Uterus (tissue), 4 donors: ENCODE results near the gene UBASH3B. TPM values are rescaled to one million over a fixed set of nuclear protein-coding genes. Genes with fewer than 3 reads are reported as not detected.

ENCODE experiments used
- DNase-seq, 2 donors: peaks; one replicate each; pipeline ENCODE4 v3.0.0-alpha.2; 2019 to 2020
- H3K27ac ChIP-seq, 2 donors: fragments of 200-600 bp; sonication (generic); 1 replicate in 1 of 2; 2 replicates in 1 of 2; pipeline ENCODE4 v1.5.1; 2016 to 2018
- H3K27me3 ChIP-seq, 2 donors: fragments of 200-600 bp; sonication (generic); one replicate each; pipeline ENCODE4 v1.5.1; 2018 to 2019; ENCODE audit warnings: control low read depth in 1 of 2
- H3K36me3 ChIP-seq, 2 donors: fragments of 200-600 bp; sonication (generic); one replicate each; pipeline ENCODE4 v1.5.1; 2019; ENCODE audit warnings: control low read depth in 1 of 2
- H3K4me1 ChIP-seq, 2 donors: fragments of 200-600 bp; sonication (generic); one replicate each; pipeline ENCODE4 v1.5.1; 2018 to 2019; ENCODE audit warnings: control low read depth in 1 of 2
- H3K4me3 ChIP-seq, 2 donors: fragments of 200-600 bp; sonication (generic); 1 replicate in 1 of 2; 2 replicates in 1 of 2; pipeline ENCODE4 v1.5.1; 2018 to 2019; ENCODE audit warnings: mild to moderate bottlenecking in 1 of 2
- H3K9me3 ChIP-seq, 2 donors: fragments of 200-600 bp; sonication (generic); one replicate each; pipeline ENCODE4 v1.5.1; 2019; ENCODE audit warnings: control low read depth in 1 of 2
- CTCF ChIP-seq, 4 experiments: fragments of 200-600 bp in 2 of 4; fragments of 450-650 bp in 2 of 4; sonication (generic) in 2 of 4; IDR thresholded peaks; one replicate each; pipeline ENCODE4 v1.5.1; 2016 to 2019; ENCODE audit warnings: antibody characterized with exemption in 4 of 4, mild to moderate bottlenecking in 2 of 4, moderate library complexity in 1 of 4
- POLR2A ChIP-seq, 2 donors: fragments of 450-650 bp; IDR thresholded peaks; one replicate each; pipeline ENCODE4 v1.6.1; 2016; ENCODE audit warnings: antibody characterized with exemption in 2 of 2, mild to moderate bottlenecking in 1 of 2, moderate library complexity in 1 of 2
- intact Hi-C: fragments of 100-400 bp; cut with DNase I; formaldehyde crosslinking; loops from one replicate; pipeline ENCODE4 v1.15.1; 2023; ENCODE audit warnings: low total_unique reads
- total RNA-seq, 4 donors: library from RNA; depleted of rRNA in 3 of 4; stranded (reverse); fragments of >200 nt in 3 of 4; gene quantifications; one replicate each; pipeline versions ENCODE4 v1.1.0 to v1.2.4, GENCODE V29; 2014 to 2023
- donor health status: DM: yes; HTN: yes; CAD: no.

Gene UBASH3B
- total RNA-seq, 4 donors from 2014 or later, result under 0.01 to 5.8 (median 2.0) TPM

- Histone ChIP-seq H3K4me3 (no peak overlapping the region), H3K36me3 (no peaks in the 10 kb centered on the region), H3K9me3 (no peaks in the 10 kb centered on the region), H3K4me1 (no peaks in the 10 kb centered on the region), H3K27me3 (no peaks in the 10 kb centered on the region), H3K27ac (no peak overlapping the region)
- TF ChIP-seq POLR2A (IDR thresholded peaks at IDR 0.05) (no peak), CTCF (IDR thresholded peaks at IDR 0.05) (no peak)
- intact Hi-C loops, result no loop called here
- DNase-seq, result no peak
Measured at GRCh38 chr11:122670131-122670530, 14.6 kb downstream of the UBASH3B start.

GRCh38 chr11:122671400-122671891, 15.9 kb downstream of the UBASH3B start:
- Histone ChIP-seq H3K27ac (no peak overlapping the region), H3K27me3 (no peaks in the 10 kb centered on the region), H3K4me1 (no peaks in the 10 kb centered on the region), H3K4me3 (no peak overlapping the region), H3K9me3 (no peaks in the 10 kb centered on the region), H3K36me3 (no peaks in the 10 kb centered on the region)
- TF ChIP-seq POLR2A (IDR thresholded peaks at IDR 0.05), result no peak
- TF ChIP-seq CTCF (IDR thresholded peaks at IDR 0.05), result no peak
- intact Hi-C loops, result no loop called here
- no peak for DNase-seq

GRCh38 chr11:122672892-122673291, 17.4 kb downstream of the UBASH3B start:
- no peak for DNase-seq
- Histone ChIP-seq H3K27me3 (no peaks in the 10 kb centered on the region), H3K9me3 (no peaks in the 10 kb centered on the region), H3K4me3 (no peak overlapping the region), H3K36me3 (no peaks in the 10 kb centered on the region), H3K4me1 (no peaks in the 10 kb centered on the region), H3K27ac (no peak overlapping the region)
- intact Hi-C loops, result no loop called here
- no peak for TF ChIP-seq CTCF (IDR thresholded peaks at IDR 0.05)
- TF ChIP-seq POLR2A (IDR thresholded peaks at IDR 0.05), result no peak

GRCh38 chr11:122673701-122674100, 18.2 kb downstream of the UBASH3B start:
- no peaks in the 10 kb centered on the region for H3K36me3 ChIP-seq
- DNase-seq, result no peak
- no peaks in the 10 kb centered on the region for H3K9me3 ChIP-seq
- TF ChIP-seq CTCF (IDR thresholded peaks at IDR 0.05) (no peak), POLR2A (IDR thresholded peaks at IDR 0.05) (no peak)
- intact Hi-C loops, result no loop called here
- H3K4me3 ChIP-seq, result no peak overlapping the region
- H3K27ac ChIP-seq, result no peak overlapping the region
- H3K27me3 ChIP-seq, result no peaks in the 10 kb centered on the region
- no peaks in the 10 kb centered on the region for H3K4me1 ChIP-seq

- Histone ChIP-seq H3K9me3 (no peaks in the 10 kb centered on the region), H3K27ac (no peak overlapping the region), H3K4me3 (no peak overlapping the region), H3K36me3 (no peaks in the 10 kb centered on the region), H3K27me3 (no peaks in the 10 kb centered on the region), H3K4me1 (no peaks in the 10 kb centered on the region)
- intact Hi-C loops, result no loop called here
- no peak for TF ChIP-seq POLR2A (IDR thresholded peaks at IDR 0.05)
- TF ChIP-seq CTCF (IDR thresholded peaks at IDR 0.05), result no peak
- DNase-seq, result no peak
Measured at GRCh38 chr11:122676638-122677037, 21.1 kb downstream of the UBASH3B start.
